Ishikawa (cell line): Measurements from ENCODE around the gene DDX60.

Source experiments
- EGR1 ChIP-seq: IDR thresholded peaks from 2 replicates; pipeline ENCODE4 v1.6.1; 2012
- EP300 ChIP-seq: IDR thresholded peaks from 2 replicates; pipeline ENCODE4 v1.6.1; 2012; ENCODE audit warnings: borderline replicate concordance
- FOXM1 ChIP-seq: IDR thresholded peaks from 2 replicates; pipeline ENCODE4 v1.6.1; 2012; ENCODE audit warnings: low read depth, borderline replicate concordance
- RAD21 ChIP-seq: IDR thresholded peaks from 2 replicates; pipeline ENCODE4 v1.6.1; 2012; ENCODE audit warnings: low read depth
- TAF1 ChIP-seq: IDR thresholded peaks from 2 replicates; pipeline ENCODE4 v1.6.1; 2012; ENCODE audit warnings: low read depth, mild to moderate bottlenecking
- TCF12 ChIP-seq: IDR thresholded peaks from 2 replicates; pipeline ENCODE4 v1.6.1; 2012; ENCODE audit warnings: low read depth
- TEAD4 ChIP-seq: IDR thresholded peaks from 2 replicates; pipeline ENCODE4 v1.6.1; 2012
- YY1 ChIP-seq: IDR thresholded peaks from 2 replicates; pipeline ENCODE4 v1.6.1; 2012; ENCODE audit warnings: low read depth
- TF ChIP-seq, protein P1 (sequence below): IDR thresholded peaks from 2 replicates; pipeline ENCODE4 v1.6.1; 2012
- TF ChIP-seq, protein P2 (sequence below): IDR thresholded peaks from 2 replicates; pipeline ENCODE4 v1.6.1; 2012; ENCODE audit warnings: low read depth, mild to moderate bottlenecking
- TF ChIP-seq, protein P3 (sequence below): IDR thresholded peaks from 2 replicates; pipeline ENCODE4 v1.6.1; 2012

DNA sequence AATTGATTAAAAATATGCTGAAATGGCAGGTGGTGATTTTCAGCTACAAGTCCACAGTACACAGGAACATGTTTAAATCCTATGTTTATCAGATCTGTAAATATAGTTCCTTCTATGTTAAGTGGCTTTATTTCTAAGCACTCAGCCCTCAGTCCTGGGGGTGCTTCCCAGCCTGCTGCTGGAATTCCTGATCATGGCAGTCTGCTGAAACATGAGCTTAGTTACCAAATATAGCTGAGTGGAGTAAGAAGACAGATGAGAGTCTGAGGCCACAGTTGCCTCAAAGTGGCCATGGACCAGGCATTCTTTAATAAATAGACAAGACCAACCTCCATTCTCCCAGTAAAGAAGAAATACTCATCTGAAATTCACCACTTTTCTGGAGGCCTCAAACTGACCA is 17.1 kb upstream of the DDX60 start:
- TF ChIP-seq, protein P1, sequence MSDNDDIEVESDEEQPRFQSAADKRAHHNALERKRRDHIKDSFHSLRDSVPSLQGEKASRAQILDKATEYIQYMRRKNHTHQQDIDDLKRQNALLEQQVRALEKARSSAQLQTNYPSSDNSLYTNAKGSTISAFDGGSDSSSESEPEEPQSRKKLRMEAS, result no peak
- TF ChIP-seq RAD21 (no peak), YY1 (no peak), TEAD4 (no peak), FOXM1 (no peak), EP300 (no peak), EGR1 (no peak), TCF12 (no peak), TAF1 (no peak)
- TF ChIP-seq, protein P2, sequence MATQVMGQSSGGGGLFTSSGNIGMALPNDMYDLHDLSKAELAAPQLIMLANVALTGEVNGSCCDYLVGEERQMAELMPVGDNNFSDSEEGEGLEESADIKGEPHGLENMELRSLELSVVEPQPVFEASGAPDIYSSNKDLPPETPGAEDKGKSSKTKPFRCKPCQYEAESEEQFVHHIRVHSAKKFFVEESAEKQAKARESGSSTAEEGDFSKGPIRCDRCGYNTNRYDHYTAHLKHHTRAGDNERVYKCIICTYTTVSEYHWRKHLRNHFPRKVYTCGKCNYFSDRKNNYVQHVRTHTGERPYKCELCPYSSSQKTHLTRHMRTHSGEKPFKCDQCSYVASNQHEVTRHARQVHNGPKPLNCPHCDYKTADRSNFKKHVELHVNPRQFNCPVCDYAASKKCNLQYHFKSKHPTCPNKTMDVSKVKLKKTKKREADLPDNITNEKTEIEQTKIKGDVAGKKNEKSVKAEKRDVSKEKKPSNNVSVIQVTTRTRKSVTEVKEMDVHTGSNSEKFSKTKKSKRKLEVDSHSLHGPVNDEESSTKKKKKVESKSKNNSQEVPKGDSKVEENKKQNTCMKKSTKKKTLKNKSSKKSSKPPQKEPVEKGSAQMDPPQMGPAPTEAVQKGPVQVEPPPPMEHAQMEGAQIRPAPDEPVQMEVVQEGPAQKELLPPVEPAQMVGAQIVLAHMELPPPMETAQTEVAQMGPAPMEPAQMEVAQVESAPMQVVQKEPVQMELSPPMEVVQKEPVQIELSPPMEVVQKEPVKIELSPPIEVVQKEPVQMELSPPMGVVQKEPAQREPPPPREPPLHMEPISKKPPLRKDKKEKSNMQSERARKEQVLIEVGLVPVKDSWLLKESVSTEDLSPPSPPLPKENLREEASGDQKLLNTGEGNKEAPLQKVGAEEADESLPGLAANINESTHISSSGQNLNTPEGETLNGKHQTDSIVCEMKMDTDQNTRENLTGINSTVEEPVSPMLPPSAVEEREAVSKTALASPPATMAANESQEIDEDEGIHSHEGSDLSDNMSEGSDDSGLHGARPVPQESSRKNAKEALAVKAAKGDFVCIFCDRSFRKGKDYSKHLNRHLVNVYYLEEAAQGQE, result no peak
- TF ChIP-seq, protein P3, sequence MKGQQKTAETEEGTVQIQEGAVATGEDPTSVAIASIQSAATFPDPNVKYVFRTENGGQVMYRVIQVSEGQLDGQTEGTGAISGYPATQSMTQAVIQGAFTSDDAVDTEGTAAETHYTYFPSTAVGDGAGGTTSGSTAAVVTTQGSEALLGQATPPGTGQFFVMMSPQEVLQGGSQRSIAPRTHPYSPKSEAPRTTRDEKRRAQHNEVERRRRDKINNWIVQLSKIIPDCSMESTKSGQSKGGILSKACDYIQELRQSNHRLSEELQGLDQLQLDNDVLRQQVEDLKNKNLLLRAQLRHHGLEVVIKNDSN, result no peak
